HepG2 (cell line): ENCODE measurements around the gene EFNA3. TPM values are rescaled to one million over a fixed set of nuclear protein-coding genes. Genes with fewer than 3 reads are reported as not detected.

ENCODE experiments used
- DBP ChIP-seq: sonication (generic); formaldehyde crosslinking; IDR thresholded peaks from 2 replicates; pipeline ENCODE4 v1.4.0; 2020; ENCODE audit warnings: missing genetic modification reagents; ENCODE audit errors: not compliant biosample characterization
- IRF1 ChIP-seq: sonication (generic); formaldehyde crosslinking; IDR thresholded peaks from 2 replicates; pipeline ENCODE4 v1.4.0; 2020; ENCODE audit warnings: low read depth, mild to moderate bottlenecking, missing genetic modification reagents
- KAT8 ChIP-seq: IDR thresholded peaks from 2 replicates; pipeline ENCODE4 v1.6.1; 2016; ENCODE audit warnings: missing genetic modification reagents, missing compliant biosample characterization
- MAF1 ChIP-seq: sonication (generic); formaldehyde crosslinking; IDR thresholded peaks from 2 replicates; pipeline ENCODE4 v1.5.0; 2020; ENCODE audit warnings: missing genetic modification reagents, borderline replicate concordance
- RNF2 ChIP-seq: fragments of 450-650 bp; conservative IDR thresholded peaks from 2 replicates; pipeline ENCODE4 v1.6.1; 2016; ENCODE audit warnings: low read depth
- SAFB2 ChIP-seq: sonication (generic); formaldehyde crosslinking; IDR thresholded peaks from 2 replicates; pipeline ENCODE4 v1.5.1; 2020; ENCODE audit warnings: missing genetic modification reagents, low read depth, mild to moderate bottlenecking, borderline replicate concordance
- SOX6 ChIP-seq, 2 experiments: fragments of 450-650 bp in 1 of 2; sonication (generic) in 1 of 2; formaldehyde crosslinking in 1 of 2; IDR thresholded peaks; 2 replicates each; pipeline versions ENCODE4 v1.4.0 to v1.6.1; 2017 to 2020; ENCODE audit warnings: antibody characterized with exemption in 1 of 2, mild to moderate bottlenecking in 1 of 2, missing genetic modification reagents in 1 of 2
- SP2 ChIP-seq: sonication (generic); formaldehyde crosslinking; IDR thresholded peaks from 2 replicates; pipeline ENCODE4 v1.5.1; 2020; ENCODE audit warnings: mild to moderate bottlenecking, missing genetic modification reagents
- U2AF2 ChIP-seq: fragments of 200-400 bp; formaldehyde crosslinking; IDR thresholded peaks from 2 replicates; pipeline ENCODE4 v1.6.1; 2017; ENCODE audit warnings: low read depth, mild to moderate bottlenecking, low read length
- ZFP41 ChIP-seq: sonication (generic); formaldehyde crosslinking; IDR thresholded peaks from 2 replicates; pipeline ENCODE4 v1.4.0; 2020; ENCODE audit warnings: mild to moderate bottlenecking, missing genetic modification reagents, borderline replicate concordance
- ZFP82 ChIP-seq: sonication (generic); formaldehyde crosslinking; IDR thresholded peaks from 2 replicates; pipeline ENCODE4 v1.5.1; 2020; ENCODE audit warnings: mild to moderate bottlenecking, missing genetic modification reagents, borderline replicate concordance
- ZNF263 ChIP-seq: sonication (generic); formaldehyde crosslinking; IDR thresholded peaks from 2 replicates; pipeline ENCODE4 v1.4.0; 2020; ENCODE audit warnings: missing genetic modification reagents
- ZNF530 ChIP-seq: sonication (generic); formaldehyde crosslinking; IDR thresholded peaks from 2 replicates; pipeline ENCODE4 v1.5.0; 2020; ENCODE audit warnings: low read depth, mild to moderate bottlenecking, missing genetic modification reagents
- ZNF646 ChIP-seq: sonication (generic); formaldehyde crosslinking; IDR thresholded peaks from 2 replicates; pipeline ENCODE4 v1.9.0; 2021; ENCODE audit warnings: mild to moderate bottlenecking, missing genetic modification reagents
- ZNF710 ChIP-seq: sonication (generic); formaldehyde crosslinking; IDR thresholded peaks from 2 replicates; pipeline ENCODE4 v1.5.0; 2020; ENCODE audit warnings: mild to moderate bottlenecking, missing genetic modification reagents, borderline replicate concordance
- ZNF761 ChIP-seq: sonication (generic); formaldehyde crosslinking; conservative IDR thresholded peaks from 2 replicates; pipeline ENCODE4 v1.4.0; 2020; ENCODE audit warnings: mild to moderate bottlenecking, missing genetic modification reagents
- polyA plus RNA-seq, 8 experiments: library from polyadenylated mRNA; depleted of rRNA in 3 of 8; stranded (reverse) in 7 of 8; unstranded in 1 of 8; fragments of >200 nt; fragmentation: Illumina TruSeq in 4 of 8; extraction: Trizol in 4 of 8; gene quantifications; 2 replicates each; pipeline versions ENCODE4 v1.2.1 to v1.2.3, GENCODE V29; 2011 to 2016; ENCODE audit warnings: low read depth in 4 of 8, missing spikeins in 1 of 8, mixed read lengths in 1 of 8; ENCODE audit not compliant: insufficient read depth in 1 of 8
- total RNA-seq, 5 experiments: library from RNA; depleted of rRNA; stranded (reverse); fragments of >200 nt; fragmentation: Illumina TruSeq; extraction: Trizol; gene quantifications; 2 replicates each; pipeline ENCODE4 v1.2.3, GENCODE V29; 2016; ENCODE audit warnings: low read depth in 1 of 5

EFNA3 gene
- total and polyA plus RNA-seq, 2 of the 13 experiments (the other 11 are each of a cell fraction or from before 2014, with no cell fraction given) = 1.0 to 5.7 TPM

DNA sequence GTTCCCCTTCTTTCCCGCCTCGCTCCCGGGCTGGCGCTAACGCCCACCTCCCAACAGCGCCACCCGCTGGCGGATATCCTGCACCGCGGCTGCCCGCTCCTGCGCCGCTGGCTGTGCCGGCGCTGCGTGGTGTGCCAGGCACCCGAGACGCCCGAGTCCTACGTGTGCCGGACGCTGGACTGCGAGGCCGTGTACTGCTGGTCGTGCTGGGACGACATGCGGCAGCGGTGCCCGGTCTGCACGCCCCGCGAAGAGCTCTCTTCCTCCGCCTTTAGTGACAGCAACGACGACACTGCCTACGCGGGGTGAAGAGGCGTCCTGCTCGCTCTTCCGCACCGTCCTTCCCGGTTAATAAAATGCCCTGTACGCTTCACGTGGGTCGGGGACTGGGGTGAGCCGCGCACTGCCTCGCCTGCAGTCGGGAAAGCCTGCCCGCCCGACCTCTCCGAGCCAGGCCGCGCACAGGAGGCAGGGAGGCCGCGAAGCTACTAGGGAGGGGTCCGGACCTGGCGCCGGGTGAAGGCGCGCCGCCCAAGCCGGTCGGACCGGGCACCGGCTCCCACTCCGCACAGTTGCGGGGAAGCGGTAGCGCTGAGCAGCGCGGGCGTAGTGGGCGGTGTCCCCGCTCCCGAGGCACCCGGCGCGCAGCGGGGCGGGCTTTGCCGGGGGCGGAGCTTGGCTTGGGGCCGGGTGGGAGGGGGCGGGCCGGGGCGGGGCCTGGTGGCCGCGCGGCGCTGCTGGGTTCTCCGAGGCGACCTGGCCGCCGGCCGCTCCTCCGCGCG, 27.9 kb upstream of the EFNA3 start, which contains the start of gene ADAM15 (continued):
- TF ChIP-seq DBP (CRISPR knock-in tag) = no peak
- peak; percentile 53 for TF ChIP-seq SP2
- TF ChIP-seq KAT8 = peak; percentile 76
- no peak for TF ChIP-seq ZNF530 (CRISPR knock-in tag)
- TF ChIP-seq ZNF646 (CRISPR knock-in tag) = peak; percentile 34; the same call in 1 of the 2 replicates
- peak; percentile 74; the same call in 1 of the 2 replicates for TF ChIP-seq RNF2
- peak; percentile 52; the same call in 1 of the 2 replicates for TF ChIP-seq ZNF263
- TF ChIP-seq SAFB2 (CRISPR knock-in tag) = no peak
- TF ChIP-seq U2AF2 = no peak
- peak; percentile 97; the same call in 1 of the 2 replicates for TF ChIP-seq ZFP41 (CRISPR knock-in tag)
- TF ChIP-seq MAF1 = no peak; the same call in 1 of the 2 replicates
- no peak; the same call in 1 of the 2 replicates for TF ChIP-seq ZFP82 (CRISPR knock-in tag)
- TF ChIP-seq ZNF761 (CRISPR knock-in tag) = no peak; the same call in 1 of the 2 replicates
- TF ChIP-seq SOX6 (IDR thresholded peaks at IDR 0.05) = no peak
- TF ChIP-seq SOX6 (CRISPR knock-in tag; IDR thresholded peaks at IDR 0.05) = peak; percentile 44; the same call in 1 of the 2 replicates
- peak; percentile 57; the same call in 1 of the 2 replicates for TF ChIP-seq ZNF710 (CRISPR knock-in tag)
- TF ChIP-seq IRF1 (CRISPR knock-in tag) = no peak
